COR-L47 (cell line): ENCODE data around the gene SPRR5.

Experiments used
- DNase-seq: peaks from one replicate; lab custom pipeline; 2025; lab: John Stamatoyannopoulos, UW

Gene SPRR5

DNA sequence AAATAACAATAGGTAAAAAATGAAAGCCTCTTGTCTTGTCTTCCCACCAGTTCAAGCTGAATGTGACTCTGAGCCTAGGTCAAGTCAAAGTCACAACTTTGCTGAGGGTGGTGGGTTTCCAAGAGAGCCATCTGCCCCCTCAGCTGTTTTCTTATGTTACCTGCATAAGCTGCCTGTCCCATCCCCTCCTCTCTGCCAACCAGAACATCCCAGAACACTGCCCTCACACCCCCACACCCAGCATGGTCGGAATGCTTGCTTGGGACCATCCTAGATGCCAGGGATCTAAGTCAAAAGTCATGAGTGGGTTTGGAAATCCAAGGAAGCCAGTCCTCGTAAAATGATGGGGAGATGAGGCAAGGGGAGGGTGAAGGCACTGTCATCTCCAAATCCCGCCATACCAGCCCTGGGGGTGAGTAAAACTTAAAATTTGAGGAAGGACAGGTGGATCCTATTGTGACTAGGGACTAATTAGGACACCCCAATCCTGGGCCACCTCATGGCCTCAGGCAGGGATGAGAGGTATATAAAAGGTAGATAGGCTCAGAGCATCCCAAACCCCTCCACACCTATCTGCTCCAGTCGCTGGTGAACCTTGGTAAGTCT is at the start of gene SPRR5:
Gene SPRR5, plus strand, starts transcription at position 556 of the 606 bp plus-strand sequence. CDS start 1,349 bp downstream, outside the sequence.
- DNase-seq: no peak

- DNase-seq: no peak
Measured at GRCh38 chr1:152899027-152899426, 48.0 kb upstream of the SPRR5 start.

DNA sequence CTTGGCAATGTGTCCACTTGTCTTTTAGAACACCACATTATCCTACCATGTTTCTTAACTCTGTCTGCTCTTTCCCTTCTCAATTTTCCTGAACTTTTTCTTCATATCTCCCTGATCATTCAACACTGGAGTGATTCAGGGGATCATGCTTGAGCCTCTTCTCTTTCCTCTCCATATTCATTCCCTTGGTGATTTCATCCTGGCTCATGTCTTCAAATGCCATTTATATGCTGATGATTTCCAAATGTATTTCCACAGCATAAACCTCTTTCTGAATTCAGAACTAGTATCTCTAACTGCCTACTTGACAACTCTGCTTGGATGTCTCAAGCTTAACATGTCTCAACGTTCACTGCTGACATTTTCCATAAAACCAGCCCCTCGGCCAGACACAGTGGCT is 47.1 kb upstream of the SPRR5 start:
- no peak for DNase-seq

GRCh38 chr1:152901631-152902030 is 45.4 kb upstream of the SPRR5 start:
- no peak for DNase-seq

- no peak for DNase-seq
Measured at GRCh38 chr1:152902636-152903035, 44.4 kb upstream of the SPRR5 start.

DNA sequence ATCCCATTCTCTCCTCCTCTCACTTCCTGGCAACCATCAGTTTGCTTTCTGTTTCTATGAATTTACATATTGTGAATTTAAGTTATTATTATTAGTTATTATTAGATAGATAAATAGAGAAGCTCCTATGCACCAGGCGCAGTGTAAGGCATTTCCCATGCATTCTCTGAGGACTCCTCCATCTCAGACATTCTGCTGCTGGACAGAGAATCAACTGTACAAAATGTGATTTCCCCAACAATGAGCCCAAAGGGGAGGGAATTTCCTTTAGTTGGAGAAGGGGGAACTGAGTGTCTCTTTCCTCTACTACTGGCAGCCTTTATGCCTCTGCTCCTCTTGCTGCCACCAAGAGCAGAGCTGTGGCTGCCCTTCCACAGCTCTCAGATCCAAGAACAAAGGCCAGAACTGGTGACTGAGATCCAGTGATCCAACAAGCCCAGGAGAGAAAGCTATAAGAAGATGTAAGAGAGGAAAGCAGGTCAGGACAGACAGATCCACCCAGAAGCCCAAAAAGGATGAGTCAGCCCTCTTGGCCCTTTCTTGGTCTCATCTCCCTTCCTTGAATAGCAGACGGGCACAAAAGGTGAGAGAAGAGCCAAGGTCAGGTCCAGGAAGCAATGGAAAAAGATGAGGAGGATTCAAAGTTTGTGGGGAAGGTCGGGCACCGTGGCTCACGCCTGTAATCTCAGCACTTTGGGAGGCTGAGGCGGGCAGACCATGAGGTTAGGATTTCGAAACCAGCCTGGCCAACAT is 42.1 kb upstream of the SPRR5 start:
- no peak for DNase-seq

DNA sequence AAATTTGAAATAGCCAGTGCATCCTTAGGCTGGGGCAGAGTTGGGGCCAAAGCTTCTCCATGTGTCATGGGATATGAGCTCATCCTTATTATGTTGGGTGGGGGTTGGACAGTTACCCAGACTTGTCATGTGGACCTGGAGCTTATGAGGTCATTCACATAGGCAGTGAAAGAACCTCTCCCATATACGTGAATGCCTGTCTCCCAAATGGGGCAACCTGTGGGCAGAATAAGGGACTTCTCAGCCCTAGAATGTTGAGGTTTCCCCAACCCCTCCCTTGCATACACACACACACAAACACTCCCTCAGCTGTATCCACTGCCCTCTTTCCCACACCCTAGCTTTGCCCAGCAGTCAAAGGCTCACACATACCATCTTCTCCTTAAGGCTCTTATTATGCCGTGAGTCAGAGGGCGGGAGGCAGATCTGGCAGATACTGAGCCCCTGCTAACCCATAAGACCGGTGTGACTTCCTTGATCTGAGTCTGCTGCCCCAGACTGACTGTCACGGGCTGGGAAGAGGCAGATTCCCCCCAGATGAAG is 40.9 kb upstream of the SPRR5 start:
- DNase-seq: no peak

DNA sequence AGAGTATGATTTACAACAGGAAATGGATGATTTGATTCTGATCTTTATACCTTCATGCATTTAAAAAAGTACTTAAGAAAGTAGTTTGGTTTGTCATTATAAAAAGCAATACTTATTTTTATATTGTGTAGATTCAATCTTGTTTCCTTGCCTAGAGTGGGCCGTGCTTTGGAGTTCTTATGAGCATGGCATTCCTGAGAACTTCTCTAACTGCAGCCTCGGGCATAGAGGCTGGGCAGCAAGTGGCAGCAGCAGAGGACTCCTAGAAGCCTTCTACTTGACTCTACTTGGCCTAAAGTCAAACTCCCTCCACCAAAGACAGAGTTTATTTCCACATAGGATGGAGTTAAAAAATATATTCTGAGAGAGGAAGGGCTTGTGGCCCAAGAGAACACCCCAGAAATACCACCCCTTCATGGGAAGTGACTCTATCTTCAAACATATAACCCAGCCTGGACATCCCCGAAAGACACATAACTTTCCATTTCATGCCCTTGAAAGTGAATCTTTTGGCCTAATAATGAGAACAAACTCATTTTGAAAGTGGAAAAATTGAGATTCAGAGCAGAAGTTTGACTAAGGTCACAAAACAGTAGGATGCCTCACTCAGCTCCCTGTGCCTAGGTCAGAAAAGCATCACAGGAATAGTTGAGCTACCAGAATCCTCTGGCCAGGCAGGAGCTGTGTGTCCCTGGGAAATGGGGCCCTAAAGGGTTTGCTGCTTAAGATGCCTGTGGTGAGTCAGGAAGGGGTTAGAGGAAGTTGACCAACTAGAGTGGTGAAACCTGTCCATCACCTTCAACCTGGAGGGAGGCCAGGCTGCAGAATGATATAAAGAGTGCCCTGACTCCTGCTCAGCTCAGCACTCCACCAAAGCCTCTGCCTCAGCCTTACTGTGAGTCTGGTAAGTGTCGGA is 39.1 kb upstream of the SPRR5 start, which contains the start of gene IVL:
Gene IVL, plus strand, starts transcription at position 861 of the 916 bp plus-strand sequence. CDS start 1,252 bp downstream, outside the sequence.
- DNase-seq: no peak

GRCh38 chr1:152909206-152909605 is 37.8 kb upstream of the SPRR5 start:
- DNase-seq: no peak

- no peak for DNase-seq
Measured at GRCh38 chr1:152912471-152912870, 34.5 kb upstream of the SPRR5 start.

GRCh38 chr1:152912900-152913299 is 34.1 kb upstream of the SPRR5 start:
- no peak for DNase-seq

DNA sequence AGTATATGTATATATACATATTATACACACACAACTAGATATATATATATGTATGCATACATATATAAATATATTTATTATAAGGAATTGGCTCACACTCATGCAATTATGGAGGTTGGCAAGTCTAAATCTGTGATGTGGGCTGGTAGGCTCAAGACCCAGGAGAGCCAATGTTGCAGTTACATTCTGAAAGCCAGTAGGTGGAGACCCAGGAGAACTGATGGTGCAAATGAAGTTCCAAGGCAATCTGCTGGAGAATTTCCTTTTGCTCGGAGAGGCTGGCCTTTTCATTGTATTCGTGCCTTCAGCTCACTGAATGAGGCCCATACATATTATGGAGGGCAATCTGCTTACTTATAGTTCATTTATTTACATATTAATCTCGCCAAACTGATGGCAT is 29.2 kb upstream of the SPRR5 start:
- peak; percentile 18 for DNase-seq

DNA sequence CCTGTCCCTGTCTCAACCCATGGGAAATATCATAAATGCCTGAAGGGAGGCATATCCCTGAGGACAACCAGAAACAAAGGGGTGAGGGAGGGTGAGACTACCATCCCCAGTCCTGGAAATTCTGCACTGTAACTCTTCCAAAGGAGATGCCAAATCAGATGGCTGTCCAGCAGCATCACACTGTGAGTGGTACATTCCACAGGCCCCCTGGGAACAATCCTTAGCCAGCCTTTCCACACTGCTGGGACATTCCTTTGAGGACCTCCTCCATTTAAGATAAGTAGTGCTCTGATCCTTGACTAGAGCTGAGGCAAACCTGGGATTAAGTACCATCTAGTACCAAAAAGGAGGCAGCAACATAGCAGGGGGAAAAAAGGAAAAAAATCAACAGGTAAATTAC is 27.9 kb upstream of the SPRR5 start:
- no peak for DNase-seq

DNA sequence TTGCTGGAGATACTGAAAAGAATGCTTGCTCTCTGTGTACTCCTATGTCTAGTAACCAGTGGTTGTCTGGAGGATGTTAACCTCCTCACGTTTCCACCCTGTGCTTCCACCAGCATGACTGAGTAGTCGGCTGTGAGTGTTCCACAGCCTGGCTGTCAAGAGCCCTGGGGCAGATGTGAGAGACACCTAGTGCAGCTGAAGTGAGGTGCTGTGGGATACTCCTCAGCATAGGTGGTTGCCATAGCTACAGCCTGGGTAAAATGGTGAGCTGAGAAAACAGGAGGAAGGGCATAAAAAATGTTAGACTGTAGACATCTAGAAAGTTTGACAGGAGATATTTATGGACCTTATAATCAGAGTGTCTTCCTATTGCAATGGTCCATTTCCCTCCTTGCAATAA is 22.8 kb upstream of the SPRR5 start:
- DNase-seq: no peak

DNA sequence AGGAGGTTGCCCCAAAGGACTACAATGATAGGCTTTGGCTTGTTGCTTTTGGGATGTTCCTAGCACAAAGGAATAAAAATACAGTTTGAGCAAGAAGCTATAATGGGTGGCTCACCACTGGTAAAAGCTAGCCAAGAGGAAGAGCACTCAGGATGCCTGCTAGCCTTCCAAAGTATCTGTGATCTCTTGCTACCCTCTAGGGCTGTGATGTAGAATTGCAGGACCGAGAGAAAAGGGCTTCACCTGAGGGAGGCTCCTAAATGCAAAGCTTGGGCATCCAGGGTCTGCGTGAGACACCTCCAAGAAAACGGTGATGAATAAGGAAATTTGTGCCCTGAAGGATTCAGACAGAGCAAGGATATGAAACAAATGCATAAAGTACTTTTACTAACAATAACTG is 20.9 kb upstream of the SPRR5 start:
- DNase-seq: no peak

DNA sequence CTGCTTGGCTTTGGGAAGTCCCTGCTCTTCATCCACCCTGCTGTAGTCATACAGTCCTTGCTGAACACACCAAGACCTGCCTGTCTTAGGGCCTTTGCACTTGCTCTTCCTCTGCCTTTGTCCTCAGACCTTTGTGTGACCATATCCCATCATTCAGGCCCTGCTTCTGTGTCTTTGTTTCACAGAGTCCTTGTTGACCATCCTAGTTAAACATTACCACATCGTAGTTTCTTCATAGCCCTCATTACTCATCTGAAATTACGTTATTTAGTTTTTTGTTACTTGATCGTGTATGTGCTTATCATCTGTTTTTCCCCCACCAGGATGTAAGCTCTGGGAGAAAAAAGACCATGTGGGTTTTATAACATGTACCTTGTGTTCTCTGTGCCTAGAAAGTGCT is 18.3 kb upstream of the SPRR5 start:
- no peak for DNase-seq

GRCh38 chr1:152932170-152932811 is 14.7 kb upstream of the SPRR5 start:
- DNase-seq: no peak

- no peak for DNase-seq
Measured at GRCh38 chr1:152933196-152933595, 13.8 kb upstream of the SPRR5 start.

DNA sequence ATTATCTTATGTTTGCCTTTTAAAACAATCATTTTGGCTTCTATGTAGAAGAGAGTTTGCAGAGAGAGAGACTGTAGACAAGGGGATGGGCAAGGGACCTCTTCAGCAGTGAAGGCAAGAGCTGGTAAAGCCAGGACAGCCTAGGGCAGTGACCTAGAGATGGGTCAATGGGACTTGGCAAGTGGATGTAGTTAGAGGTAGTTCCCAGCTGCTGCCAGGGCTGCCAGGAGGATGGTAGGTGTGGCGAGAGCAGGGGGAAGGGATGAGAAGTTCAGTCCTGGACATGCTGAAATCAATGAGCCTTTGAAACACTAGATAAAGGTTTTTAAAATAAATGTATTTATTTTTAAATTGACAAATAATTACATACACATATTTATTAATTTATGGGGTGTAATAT is 6.4 kb upstream of the SPRR5 start:
- DNase-seq: no peak

GRCh38 chr1:152941037-152941711 is 5.8 kb upstream of the SPRR5 start:
- DNase-seq: no peak

GRCh38 chr1:152942161-152942560 is 4.8 kb upstream of the SPRR5 start:
- DNase-seq: no peak
